NCI-H526 (cell line): ENCODE measurements around the gene RHNO1.

Experiments used
- DNase-seq, 2 experiments: peaks; one replicate each; lab custom pipeline; 2025; lab: John Stamatoyannopoulos, UW

Gene RHNO1, protein sequence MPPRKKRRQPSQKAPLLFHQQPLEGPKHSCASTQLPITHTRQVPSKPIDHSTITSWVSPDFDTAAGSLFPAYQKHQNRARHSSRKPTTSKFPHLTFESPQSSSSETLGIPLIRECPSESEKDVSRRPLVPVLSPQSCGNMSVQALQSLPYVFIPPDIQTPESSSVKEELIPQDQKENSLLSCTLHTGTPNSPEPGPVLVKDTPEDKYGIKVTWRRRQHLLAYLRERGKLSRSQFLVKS

DNA sequence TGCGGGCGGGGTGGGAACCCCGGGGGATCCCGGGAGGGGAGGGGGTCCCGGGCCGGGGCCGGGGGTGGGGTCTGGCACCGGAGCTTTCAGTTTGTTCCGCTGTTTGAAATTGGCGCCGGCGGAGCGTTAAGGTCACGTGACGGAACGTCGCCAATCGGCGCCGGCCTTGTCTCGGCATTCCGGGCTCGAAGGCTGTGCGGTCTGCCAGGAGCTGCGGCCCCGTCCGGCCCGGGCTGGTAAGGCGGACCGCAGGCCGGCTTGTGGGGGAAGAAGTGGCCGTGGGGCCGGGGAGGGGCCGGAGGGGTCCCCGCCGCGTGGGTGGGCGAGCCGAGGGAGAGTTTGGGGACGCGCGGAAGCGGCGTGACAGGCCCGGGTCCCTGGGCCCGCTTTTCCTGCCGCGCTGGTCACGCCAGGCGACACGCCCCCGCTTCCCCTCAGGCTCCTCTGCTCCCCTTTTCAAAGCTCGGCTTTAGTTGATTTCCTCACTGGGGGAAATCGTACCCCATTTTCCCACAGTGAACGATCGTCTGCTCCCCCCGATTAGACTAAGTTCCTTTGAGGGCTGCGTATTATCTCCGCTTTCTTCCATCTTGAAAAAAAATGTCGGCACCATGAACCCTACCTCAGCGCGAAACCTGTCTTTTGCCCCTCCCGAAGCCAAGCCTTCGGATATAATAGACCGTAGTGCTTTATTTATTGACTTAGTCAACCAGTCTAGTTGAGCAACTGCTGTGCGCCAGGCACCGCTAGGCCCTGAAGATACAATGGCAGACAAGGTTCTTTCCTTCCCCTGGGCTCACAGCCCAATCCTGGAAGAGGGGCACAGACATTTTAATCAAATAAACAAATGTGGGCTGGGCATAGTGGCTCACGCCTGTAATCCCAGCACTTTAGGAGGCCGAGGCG is at the start of gene RHNO1, which contains the start of gene FOXM1:
TSS of gene RHNO1 (plus strand) at position 177 of the 906 bp plus-strand sequence. CDS start 8,144 bp downstream, outside the sequence.
TSS of gene FOXM1 (minus strand) at position 128 of the 906 bp plus-strand sequence. CDS start 2,696 bp downstream, outside the sequence.
- DNase-seq: peak; percentile 51 to 94

DNA sequence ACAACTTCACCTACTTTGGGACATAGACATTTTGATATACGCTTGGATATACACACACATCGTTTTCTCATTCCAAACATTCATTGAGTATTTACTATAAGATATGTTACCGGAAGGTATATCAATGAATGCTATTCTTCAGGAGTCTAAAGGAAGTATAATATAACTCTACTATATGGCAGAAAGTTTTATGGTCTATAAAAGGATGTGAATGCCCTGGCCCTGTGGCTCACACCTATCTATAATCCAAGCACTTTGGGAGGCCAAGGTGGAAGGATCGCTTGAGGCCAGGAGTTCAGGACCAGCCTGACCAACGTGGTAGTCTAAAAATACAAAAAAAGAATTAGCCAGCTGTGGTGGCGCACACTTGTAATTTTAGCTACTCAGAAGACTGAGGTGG is 47.7 kb upstream of the RHNO1 start:
- DNase-seq: no peak

DNA sequence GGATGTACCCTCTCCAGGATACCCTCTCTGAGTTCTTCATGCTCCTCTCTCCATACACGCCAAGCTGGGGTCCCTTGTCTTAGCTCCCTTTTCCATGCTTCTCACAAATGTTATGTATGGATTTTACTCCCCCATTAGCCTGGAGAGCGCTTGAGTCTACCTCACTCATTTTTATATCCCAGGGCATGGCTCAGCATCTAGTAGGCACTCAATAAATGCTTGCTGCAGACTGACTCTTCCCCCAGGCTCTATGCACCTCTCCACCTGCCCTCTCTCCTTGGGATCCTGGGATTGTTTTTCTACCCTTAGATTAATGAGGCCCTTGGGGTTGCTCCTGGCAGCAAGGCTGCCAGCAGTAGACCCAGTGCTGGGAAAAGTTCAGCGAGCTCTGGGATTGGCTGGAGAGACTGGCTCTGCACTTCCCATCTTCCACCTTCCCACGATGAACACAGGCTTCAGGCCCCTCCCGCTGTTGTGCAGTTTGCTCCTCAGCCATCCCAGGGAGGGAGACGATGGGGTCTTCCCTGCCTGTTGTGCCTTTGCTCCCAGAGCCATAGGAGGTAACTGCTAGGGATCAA is 44.4 kb upstream of the RHNO1 start:
- DNase-seq: no peak

DNA sequence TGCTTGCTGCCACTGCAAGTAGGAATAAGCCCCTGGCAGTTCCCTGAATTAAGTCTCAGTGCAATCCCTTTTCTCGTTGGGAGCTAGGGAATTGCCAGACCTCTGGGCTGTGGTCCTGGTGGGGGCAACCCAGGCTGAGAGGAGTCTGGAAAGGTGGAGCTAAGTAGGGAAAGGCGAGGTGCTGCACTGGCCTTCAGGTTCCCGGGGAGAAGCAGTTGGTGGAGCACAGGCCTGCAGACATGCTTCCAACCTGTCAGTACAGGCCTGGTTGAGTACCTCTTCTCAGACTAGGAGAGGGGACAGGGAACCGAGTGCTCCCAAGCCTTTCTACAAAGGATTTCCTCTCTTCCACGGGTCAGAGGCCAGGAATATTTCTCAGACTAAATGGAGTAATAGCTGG is 43.7 kb upstream of the RHNO1 start:
- DNase-seq: no peak

DNA sequence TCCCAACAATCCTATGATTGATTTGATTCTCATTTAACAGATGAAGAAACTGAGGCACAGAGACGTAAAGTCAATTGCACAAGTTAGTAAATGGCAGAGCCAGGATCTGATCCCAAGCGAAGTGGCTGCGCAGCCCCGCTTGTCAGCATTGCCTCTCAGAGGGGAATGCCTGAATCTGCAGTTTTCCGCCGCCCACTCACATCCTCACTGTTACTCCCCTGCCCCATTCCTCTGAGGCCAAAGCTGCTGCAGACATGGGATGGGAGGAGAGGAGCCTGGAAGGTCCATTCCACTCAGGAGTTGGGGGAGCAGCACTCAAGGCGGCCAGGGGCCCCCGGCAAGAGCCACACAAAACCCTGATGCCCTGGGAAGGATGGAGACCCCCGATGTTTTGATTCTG is 43.2 kb upstream of the RHNO1 start:
- no peak for DNase-seq

DNA sequence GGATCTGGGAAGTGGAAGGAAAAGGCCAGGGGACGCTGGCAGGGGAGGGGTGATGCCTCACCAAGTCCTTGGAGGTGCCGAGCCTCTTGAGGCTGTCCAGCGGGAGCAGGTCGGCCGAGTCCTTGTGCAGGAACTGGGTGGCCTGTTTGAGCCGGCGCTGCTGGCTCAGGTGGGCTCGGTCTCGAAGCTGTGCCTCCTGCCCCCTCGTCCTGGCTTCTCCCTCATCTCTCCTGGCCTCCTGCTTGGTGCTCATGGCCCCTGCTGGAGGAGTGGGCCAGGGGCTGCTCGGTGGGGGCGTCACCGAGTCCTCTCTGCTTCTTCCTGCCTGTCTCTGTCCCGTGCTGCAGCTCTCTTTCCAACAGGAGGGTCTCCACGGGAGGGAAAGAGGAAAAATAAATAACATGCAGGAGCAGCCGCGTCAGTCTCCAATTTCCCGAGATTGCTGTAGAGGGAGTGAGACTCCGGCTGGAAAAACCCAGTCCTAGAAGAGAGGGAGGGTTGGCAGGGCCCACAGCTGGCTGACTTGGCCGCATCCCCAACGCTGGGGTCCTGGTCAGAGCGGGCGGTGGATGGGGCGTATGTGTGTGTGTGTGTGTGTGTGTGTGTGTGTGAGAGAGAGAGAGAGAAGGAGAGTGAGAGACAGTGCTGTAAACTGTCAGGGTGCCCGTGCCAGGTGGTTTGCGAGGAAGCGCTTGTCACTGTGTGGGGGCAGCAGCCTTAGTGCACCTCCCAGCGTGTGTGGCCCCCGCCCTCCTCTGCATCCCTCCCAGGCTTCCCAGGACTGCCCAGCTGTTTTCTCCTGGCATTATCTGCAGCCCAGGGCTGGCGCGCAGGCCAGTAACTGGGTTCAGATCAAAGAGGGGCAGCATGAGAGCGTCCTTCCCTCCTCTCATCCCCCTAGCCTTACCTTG is 42.2 kb upstream of the RHNO1 start, which contains the start of gene NRIP2:
TSS of gene NRIP2 (minus strand) at position 455 of the 911 bp plus-strand sequence. CDS start at position 403, 52 bp downstream.
- peak; percentile 5 to 51 for DNase-seq

DNA sequence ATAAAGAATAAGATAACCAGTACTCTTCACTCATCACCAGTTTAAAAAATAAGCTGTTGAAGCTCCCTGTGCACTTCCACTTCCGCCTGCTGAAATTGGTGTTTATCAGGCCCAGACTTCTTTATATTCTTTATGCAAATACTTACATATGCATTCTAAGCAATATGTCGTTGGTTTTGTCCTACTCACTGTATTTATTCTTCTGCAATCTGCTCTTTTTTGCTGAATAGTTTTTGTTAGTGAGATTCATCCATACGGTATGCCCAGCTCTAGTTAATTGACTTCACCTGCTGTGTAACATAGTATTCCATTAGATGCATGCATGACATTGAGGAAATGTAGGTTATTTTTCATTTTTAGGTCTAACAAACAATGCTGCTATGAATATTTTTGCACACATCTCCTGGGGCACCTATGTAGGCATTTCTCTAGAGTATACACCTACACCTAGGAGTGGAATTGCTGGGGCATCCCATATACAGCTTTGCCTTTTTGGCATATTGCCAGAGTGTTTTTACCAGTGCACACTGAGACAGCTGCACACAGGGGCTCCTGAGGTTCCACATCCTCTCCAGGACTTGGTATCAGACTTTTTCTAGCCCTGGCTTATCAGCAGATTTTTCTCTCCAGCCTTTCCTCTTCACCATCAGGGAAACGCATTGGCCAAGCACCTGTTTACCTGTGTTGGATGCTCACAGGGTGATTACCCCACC is 41.2 kb upstream of the RHNO1 start:
- peak; percentile 23 to 36 for DNase-seq

DNA sequence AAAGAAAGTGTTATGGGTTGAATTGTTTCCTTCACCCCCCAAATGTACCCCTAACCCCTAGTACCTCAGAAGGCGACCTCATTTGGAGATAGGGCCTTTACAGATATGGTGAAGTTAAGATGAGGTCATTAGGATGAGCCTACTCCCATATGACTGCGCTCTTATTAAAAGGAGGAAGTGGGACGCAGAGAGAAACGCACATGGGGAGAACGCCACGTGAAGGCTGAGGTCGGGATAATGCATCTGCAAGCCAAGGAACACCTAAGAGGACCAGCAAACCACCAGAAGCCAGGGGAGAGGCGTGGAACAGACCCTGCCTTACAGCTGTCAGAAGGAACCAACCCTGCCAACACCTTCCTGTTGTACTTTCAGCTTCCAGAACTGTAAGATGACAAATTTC is 40.4 kb upstream of the RHNO1 start:
- DNase-seq: no peak

DNA sequence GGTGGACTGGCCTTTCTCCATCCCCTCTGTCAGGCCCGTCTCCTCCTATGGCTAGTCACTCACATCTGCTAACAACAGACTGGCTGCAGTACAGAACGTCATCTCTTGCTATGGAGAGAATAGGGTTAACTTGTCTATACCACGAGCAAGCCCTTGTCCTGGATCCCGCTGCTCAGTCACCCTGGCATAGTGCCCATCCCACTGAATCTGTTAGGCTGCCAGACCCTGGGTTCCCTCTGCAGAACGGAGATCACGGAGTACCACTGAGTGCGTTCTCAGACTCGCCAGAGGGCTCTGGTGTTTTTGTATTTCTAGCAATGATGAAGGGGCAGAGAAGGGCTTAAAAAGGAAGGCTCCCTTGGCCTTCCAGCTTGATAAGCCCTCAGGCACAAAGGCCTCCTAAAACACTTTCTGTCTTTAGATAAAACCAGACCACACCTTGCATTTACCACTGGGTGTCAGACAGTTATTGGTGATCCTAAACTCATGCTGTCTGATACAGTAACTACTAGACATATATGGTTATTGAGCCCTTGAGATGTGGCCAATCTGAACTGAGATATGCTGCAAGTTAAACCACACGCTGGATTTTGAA is 35.9 kb upstream of the RHNO1 start:
- DNase-seq: no peak

DNA sequence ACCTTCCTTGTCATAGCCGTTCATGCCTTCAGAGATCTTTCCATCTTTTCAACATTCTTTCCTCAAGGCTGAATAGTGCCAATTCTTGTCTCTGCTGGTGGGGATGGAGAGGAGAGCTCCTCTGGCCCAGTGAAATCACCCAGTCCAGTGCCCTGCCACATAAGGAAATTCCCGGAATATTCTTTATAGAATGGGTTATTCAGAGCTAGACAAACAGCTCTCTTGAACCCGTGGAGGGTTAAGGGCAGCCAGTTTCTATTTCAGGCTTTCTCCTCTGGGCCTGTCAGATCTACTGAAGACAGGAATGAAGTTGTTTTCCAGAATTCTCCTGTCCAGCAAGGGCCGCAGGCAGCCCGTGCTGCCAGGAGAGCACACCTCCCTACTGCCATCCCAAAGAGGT is 34.1 kb upstream of the RHNO1 start:
- no peak for DNase-seq

DNA sequence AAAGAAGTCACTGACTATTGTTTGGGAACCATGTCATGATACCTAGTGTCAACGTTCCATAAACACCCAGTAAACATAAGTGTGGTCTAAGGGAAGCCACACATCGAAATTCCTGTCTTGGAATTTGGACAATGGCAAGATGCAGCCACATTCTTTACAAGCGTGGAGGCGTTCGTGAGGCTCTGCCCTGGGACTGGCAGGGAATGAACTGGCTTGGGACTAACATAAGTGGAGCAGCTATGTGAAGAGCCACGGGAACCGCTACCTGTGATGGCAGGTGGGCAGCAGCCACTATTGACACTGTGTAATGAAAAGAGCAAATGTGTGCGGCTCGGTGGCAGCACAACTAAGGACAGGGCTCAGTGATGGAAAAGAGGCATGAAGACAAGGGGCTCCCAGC is 32.2 kb upstream of the RHNO1 start:
- DNase-seq: no peak

DNA sequence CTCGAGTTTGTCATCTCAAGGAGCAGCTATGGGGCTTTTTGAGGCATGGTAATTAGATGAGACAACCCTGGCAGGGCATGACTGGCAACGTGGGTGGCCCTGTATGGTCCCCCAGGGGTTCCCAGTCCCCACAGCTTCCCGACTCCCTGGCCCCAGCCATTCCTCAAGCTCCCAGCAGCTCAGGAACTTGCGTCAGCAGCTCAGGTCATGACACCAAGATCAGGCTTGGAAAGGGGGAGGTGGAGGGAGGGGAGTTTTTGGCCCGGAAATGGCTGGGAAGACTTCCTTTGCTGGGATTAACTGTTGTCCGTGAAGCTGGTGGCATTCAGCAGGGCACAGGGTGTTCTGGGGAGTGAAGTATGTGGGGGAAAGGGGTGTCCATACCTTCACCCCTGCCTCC is 31.7 kb upstream of the RHNO1 start:
- DNase-seq: no peak

DNA sequence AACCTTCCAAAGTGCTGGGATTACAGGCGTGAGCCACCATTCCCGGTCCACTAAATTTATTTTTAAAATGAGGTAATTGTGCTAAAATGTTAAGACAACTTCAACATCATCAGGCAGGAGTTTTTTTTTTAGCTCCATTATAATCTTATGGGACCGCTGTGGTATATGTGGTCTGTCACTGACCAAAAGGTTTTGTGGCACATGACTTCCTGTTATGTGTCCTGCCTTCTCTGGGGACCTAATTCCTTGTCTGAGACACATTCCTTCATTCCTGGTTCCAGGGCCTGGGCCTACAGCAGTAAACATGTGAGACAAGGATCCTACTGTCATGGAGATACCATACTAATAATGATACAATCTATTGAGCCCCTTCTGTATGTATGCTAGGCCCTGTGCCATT is 25.1 kb upstream of the RHNO1 start:
- no peak for DNase-seq

DNA sequence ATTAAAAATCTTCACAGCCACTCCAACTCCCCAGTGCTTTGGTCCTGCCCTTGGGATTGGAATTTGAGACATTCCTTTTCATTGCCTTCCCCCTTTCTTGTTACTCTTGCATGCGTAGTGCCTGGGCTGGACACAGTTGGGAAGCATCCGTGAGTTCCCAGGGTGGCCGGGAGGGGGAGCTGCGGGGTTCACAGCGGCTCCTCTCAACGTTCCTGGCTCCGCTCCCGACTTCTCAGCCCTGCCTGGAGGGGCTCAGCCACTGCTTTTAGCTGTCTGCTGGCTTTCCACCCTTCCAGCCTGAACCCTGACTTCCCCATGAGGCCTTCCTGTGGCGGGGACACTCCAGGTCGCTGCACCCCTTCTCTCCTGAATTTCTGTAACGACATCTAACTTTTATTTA is 23.4 kb upstream of the RHNO1 start:
- DNase-seq: peak; percentile 32 to 79

DNA sequence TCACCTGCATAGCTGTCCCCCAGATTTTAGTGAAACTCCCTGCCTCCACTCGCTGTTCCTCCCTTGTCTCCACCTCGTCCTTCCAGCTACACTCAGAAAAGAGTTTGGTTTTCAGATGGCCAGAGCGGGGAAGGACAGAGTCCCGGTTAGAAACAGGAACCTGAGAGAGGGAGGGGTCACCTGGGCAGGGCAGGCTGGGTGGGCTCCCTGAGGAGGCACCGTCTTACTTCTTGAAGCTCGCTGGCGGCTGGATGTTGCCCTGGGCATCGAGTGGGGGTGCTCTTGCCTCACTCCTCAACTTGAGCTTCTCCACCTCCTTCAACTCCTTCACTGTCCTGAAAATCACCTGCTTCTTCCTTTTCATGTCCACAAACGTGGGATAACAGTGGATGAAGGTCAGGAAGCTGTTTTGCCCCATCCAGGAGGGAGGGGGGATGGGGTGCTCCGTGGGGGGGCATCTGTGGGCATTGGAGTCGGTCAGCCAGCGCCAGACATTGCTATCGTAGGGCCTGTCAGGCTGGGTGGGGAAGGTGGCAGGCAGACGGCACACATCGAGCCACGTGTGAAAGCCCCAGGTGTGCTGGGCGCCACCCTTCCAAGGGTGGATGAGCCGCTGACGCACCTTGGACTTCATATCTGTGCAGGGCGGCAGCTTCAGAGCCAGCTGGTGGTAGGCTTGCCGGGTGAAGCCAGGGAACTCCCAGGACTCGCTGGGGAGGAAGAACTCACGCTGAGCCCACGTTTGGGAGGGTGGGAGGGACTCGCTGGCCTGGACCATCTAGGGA is 22.2 kb upstream of the RHNO1 start:
- peak; percentile 18 to 69 for DNase-seq

DNA sequence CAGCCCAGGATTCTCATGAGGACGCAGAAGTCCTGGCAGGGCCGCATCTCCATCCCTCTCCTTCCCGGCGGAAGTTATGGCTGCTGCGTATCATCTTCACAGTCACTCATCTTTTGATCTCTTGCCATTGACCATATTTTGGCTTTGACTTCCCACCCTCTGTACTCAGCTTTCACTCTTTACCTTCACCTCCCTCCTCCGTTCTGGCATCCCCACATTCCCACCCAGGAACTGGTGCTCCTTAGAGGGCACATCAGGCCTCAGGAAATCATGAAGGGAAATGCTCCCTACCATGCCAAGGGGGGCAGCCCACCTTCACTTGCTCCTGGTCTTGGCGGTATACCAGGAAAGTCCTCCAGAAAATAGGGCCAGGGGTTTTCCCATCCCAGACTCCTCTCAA is 21.5 kb upstream of the RHNO1 start:
- no peak for DNase-seq

DNA sequence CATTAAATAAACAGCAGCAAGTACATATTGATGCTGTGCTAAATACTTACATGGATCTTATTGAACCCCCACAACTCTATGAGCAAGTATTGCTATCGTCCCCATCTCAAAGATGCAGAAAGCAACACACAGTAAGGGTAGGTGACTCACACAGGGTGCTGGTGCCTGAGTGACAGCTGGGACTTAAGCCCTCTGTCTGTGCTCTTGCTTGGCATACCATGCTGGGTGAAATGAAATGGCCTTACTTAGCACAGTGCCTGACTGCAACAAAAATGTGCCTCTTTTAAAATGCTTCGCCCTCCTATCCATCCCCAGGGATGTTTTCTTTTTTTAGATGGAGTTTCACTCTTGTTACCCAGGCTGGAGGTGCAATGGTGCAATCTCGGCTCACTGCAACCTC is 21.0 kb upstream of the RHNO1 start:
- DNase-seq: no peak

DNA sequence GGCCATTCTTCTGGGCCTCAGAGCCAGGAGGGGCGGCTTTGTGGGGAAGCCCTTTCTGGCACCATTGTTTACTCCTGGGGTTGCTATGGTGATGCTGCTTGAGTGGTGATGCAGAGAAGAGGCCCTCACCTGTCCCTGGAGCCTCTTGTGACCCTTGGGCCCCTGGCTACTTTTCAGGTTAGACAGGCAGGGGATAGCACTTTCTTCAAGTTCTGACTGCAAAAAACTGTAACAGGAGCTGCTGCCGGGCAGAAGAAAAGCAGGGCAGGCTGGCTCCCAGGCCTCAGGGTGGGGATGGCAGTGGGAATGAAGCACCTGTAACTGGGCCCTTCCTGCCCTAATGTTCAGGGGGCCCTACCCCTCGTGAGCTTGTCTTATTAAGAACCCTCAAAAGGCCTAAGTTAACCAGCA is 20.0 kb upstream of the RHNO1 start, which contains the start of gene TEX52:
TSS of gene TEX52 (minus strand) at position 19 of the 411 bp plus-strand sequence. CDS start at position 6, 13 bp downstream.
- DNase-seq: peak in 1 of 2 experiments; percentile 43

DNA sequence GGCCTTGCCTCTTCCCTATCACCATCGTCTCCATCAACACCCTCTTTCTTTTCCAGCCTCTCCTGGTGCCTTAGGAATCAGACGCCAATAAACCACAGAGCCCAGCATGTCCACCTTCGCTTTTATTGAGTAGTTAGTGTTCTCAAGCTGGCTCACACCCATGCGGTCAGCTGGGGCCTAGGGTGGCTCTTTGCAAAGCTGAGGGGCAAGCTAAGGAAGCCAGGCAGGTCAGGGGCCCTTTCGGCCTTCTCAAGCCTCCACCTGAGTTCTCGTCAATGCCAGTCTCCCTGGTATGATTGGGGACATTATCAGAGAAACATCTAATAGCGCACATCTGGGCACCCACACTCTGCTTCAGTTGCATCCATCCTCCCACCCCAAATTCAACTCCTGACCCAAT is 19.4 kb upstream of the RHNO1 start:
- no peak for DNase-seq

DNA sequence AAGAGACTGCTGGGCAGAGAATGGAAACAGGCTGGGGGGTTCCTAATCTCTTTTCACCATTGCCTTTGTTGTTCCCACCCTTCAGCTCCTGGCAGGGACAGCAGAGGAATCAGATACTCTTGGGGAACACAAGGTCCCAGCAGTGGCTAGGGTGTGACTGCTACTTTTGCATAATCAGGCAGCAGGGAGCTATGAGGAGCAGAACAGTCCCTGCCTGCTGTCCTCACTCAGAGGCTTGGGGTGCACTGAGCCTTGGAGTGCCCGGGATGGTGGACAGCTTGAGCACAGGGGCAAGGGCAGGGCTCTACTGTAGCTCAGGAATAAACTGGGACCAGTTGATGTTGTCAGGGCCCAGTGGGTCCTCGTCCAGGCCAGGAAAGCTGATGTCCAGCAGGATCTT is 18.7 kb upstream of the RHNO1 start:
- no peak for DNase-seq
